HG03025 (cell line): ENCODE results near the gene LDLRAD4.
A peak's percentile ranks its signal among the peaks of the same experiment; 100 is the strongest.

Experiments used
- ATAC-seq: cut with Tn5 transposase; IDR thresholded peaks from one replicate; pipeline ENCODE4 v1.9.1; 2021; ENCODE audit warnings: mild to moderate bottlenecking, moderate library complexity; ENCODE audit not compliant: unreplicated experiment, low FRiP score

Gene LDLRAD4

DNA sequence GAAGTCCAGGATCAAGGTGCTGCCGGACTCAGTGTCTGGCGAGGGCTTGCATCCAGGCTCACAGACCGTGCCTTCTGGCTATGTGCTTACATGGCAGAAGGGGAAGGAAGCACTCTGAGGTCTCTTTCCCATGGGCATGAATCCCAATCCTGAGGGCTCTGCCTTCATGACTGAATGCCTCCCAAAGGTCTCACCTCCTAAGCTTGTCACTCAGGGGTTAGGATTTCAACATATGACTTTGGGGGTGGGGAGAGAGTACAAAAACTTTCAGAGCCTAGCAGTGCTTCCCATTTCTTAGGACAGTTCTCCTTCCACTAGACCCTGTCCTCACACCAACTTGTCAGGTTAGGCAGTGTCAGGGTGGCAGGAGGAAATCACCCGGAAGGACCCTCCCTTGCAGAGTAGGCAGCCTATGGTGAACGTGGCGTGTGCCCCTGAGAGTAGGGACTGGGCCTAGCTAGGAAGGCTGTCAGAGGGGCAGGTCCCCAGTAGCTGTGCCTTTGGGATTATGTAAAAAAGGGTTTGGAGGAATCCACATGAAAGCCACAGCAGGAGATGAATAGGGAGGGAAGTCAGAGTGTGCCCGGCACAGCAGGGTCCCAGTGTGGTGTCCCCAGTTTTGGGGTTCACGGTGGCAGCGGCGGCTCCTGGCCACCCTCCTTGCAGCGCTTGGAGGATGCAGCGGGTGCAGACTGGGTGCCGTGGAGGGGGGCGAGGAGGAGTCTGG lies 233.3 kb downstream of the LDLRAD4 start:
- ATAC-seq: no peak

DNA sequence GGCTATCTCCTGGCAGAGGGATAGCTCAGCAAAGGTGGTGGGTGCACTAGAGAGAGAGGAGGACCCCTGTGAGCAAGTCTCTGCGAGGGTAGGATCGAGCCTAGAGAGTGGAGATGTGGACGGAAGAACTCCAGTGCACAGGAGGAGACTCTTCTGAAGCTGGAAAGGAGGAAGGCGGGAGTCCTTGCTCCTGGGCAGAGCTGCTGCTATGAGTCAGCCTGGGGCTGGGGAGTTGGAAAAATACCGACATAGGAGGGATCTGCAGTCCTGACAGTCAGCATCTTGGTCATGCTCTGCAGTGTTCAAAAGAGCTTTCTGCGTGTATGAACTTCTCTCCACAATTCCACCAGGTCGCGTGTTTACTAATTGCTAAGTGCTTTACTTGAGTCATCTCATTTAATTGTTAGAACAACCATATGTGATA lies 233.8 kb downstream of the LDLRAD4 start:
- no peak for ATAC-seq

DNA sequence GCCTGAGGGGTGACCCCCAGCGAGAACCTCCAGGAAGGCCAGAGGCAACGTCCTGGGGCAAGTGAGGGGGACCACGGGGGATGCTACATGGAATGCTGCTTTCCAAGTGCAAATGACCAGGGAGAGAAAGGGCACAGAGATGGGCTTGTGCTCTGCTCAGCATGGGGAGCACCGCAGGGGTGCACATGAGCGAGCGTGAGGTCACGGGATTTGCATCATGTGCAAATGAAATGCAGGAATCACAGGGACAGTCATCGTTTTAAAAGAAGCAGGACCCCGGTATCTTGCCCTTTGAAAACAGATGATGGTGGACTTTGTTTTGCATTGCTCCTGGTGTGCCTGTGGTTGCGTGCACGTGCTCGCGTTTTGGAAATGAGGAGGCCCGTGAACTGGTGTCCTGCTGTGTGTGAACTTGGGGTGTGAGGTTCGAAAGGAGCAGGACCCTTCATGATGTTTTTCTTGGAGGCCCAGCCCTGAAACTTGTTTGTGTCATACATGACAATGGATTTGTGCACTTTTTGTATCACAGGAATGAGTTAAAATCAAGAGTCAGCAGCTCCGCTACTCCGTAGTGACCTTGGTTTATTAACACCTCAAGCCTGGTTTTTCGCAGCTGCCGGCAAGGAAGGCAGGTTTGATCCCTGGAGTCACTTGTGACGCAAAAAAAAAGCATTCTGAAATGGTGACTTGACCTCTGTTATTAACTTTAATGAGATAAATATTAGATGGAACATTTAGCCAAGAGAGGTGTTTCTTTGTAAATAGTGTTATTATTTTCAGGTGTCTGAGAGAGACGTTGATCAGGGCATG lies 234.5 kb downstream of the LDLRAD4 start:
- ATAC-seq: no peak

DNA sequence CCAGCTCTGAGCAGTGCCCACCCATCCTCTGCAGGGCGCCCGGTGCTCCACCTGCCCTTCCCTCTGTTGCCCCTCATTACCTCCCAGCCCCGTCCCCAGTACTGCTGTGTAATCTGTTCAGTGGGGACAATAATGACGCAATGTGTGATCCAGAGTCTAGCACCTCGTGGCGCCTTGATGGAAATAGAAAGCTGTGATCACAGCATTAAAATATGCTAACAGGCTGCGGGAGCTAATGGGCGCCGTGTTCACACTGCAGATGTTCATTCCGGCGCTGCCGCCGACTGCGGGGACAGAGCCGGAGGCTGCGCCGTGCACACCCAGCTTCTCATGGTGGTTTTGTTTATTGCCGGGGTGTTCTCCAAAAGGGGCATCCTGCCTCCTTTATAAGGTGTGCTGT lies 235.2 kb downstream of the LDLRAD4 start:
- no peak for ATAC-seq

DNA sequence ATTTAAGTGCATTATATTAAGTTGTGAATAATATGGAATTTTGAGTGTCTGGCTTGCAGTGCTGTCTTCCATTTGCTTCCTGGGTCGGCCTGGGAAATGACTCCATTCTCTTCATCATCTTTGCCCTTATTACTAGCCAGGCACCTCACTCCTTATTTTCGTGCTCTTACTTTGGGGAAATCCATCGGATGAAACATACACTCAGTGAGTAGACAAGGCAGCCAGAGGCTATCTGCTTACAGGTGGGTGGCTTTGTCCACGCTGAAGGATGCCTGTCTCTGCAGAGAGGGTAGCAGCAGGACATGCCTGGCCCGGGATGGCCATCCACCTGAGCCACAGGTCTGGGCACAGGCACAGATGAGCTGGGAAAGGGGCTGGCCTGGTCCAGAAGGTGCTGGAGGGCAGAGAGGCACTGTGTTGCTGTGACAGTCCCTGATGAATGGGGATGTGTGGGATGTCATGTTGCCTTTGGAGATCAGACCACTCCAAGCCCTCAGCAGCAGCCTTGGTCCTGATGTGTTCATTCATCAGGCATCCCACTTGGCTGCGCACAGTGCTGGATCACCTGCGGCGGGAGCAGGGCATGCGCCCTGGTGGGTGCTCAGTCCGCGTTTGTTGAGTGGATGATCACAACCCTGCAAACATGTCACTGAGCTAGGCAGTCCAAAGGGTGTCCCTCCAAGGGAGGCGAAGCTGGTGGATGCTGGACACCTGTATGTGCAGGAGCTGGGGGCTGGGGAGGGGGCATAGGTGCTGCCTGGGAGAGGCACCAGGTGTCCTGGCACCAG lies 236.0 kb downstream of the LDLRAD4 start:
- ATAC-seq: no peak

DNA sequence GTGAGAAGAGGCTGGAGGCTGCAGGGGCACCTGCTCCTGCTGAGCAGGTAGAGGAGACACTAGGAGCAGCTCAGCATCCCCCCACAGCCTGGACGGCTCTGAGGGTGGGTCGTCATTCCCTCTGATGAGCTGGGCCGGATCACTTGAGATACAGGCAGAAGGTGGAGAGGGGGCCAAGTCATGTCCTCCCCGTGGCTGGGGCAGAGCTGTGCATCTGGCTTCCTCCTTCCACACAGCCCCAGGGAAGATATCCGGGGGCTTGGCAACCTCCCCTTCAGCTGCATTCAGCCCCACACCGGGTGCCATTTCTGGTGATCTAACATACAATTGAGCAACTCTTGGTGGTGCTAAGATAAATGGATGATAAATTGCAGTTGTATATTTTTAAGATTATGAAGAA lies 236.9 kb downstream of the LDLRAD4 start:
- no peak for ATAC-seq

DNA sequence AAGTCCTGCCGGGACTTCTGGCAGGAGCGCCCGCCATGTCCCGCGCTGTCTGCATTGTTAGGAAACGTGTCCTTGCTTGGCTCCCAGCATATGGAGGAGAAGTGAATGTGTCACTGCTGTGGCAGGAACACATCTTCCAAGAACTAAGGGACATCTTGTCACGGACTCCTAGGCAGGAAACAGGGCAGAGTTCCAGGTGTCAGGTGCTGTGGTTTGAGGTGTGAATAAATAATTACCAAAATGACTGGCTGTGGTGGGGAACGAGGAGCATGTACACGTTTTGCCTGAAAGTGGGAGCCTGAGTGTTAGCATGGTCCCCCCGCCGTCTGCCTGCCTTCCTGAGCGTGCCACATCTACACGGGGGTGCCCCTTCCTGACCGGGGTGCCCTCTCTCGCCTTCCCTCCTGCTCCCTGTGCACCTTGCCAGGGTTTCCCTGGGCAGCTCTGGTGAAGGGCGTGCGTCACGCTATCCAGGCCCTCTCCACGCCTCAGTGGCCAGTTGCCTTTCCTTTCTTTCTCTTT lies 237.5 kb downstream of the LDLRAD4 start:
- no peak for ATAC-seq

DNA sequence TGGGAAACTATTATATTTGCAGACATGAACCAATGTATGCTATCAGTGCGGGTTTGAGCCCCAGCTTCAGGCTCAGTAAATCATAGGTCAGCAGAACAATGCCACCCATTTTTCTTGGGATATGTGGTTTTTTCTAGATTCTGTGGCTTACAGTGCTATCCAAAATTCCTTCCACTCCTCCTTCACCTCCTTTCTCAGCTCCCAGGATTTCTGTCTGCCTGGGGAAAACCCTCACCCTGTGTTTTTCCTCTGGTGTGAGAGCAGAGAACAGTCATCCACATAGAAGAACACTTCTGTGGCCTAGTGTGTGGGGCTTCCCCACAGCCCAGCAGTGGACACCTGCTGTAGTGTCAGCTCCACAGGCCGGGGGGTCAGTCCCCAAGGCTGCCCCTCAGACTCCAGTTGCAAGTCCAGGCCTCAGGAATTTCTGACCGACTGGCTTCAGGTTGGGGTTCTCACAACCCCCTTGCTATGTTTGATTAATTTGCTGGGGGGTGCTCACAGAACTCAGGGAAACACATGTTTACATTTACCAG lies 238.2 kb downstream of the LDLRAD4 start:
- ATAC-seq: no peak

DNA sequence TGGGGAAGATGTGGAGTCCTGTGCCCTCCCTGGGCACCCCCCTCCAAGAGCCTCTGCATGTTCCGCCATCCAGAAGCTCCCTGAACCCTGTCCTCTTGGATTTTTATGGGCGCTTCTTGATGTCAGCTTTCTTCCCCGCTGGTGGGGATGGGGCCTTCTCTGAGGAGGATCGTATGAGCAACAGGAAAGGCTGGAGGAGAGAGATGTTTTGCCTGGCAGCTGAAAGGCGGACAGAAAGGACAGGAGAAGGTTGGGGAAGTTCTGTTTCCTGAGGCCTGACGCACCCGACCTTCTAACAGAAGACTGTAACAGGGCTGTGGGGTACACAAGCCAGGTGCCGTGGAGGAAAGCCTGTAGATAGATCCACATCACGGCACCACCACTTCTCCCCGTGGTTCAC lies 238.8 kb downstream of the LDLRAD4 start:
- ATAC-seq: no peak

DNA sequence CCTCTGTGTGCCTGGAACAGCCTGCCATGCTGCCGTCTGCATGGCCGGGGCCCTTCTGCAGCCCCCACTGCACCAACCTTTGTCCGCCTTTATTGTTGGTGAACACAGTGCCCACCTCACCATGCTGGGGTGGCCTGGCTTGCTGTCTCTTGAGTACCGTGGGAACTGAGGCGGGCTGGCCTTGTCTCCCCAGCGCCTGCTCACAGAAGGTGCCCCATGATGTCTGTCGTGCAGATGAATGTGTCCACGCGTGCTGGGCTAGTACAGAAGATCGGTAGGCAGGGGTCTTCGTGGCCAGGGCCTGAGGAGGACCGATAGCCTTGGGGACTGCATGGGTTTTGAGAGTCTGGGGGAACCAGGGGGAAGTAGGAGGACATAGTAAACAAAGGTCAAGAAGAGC lies 242.4 kb downstream of the LDLRAD4 start:
- ATAC-seq: no peak

DNA sequence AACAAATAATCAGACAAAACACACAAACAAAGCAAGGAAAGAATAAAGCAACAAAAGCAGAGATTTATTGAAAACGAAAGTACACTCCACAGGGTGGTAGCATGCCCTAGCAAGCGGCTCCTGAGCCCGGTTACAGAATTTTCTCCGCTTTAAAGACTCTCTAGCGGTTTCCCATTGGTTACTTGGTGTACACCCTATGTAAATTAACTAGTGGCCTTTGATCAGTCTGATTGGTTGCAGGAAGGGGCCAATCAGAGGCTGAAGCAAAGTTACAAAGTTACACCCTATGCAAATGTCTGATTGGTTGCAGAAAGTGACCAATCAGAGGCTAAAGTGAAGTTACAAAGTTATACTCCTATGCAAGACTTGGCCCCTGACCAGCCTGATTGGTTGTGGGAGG lies 242.9 kb downstream of the LDLRAD4 start:
- no peak for ATAC-seq

DNA sequence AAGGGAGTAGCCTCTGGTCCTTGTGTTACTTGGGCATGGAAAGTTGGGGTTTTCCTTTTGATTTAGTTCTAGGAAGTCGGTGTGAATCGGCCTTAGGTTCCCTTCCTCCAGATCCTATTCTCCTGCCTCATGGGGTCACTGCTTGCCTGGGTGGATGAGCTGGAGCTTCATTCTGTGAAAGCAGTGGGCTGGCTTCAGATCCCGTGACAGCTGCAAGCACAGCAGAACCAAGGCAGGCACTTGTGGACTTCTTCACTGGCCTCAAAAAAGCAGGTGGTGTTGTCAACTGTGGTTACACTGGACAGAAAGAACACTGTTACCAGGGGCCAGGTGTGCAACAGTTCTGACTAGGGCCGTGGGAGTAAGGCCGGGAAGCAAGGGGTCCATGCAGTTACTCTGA lies 243.4 kb downstream of the LDLRAD4 start:
- no peak for ATAC-seq

DNA sequence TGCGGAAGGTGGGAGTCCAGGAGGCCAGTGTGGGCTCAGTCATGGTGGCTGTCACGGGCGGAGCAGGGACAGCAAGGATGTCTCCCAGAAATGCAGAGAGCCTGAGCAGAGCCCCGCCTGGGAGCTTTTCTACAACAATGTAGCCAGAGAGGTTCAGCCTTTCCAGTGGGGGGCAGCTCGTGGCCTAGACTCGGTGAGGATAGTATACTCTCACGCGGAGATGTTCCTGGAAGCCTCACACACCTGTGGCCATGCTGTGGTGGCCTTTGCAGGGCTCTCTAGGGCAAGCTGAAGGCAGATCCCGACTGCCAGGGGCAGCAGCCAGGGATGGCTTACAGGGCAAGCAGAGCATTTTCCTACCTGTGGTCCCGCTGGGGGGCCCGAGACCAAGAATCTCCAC lies 244.1 kb downstream of the LDLRAD4 start:
- ATAC-seq: no peak

DNA sequence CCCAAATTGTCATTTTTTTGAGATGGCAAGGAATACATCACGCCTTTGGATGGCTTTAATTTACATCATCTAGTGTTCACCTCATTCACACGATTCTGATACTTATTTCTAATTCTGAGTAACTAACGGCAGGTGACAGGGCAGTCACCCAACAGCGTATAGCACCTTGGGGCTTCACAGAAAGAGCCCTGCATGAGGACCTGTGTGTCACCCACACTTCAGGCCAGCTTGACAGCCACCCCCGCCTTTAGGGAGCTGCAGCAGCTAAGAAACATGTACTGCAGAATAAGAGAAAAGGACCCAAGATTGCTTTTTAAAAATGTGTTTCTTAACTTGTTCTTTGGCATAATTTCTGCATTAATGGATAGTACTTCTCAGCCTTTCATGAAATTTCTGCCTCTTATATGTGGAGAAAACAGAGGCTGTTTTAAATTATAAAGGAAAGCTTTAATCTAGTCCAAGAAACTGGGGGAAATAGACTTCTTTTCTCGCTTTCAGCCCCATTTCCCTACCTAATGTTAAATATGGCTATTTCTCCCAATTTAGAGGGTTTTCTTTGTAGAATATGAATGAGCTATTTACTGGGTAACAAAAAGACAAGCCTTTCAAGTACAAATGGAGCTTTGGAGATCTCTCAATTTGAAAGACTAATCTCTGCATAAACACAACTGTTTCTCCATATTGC lies 245.1 kb downstream of the LDLRAD4 start:
- ATAC-seq: no peak

DNA sequence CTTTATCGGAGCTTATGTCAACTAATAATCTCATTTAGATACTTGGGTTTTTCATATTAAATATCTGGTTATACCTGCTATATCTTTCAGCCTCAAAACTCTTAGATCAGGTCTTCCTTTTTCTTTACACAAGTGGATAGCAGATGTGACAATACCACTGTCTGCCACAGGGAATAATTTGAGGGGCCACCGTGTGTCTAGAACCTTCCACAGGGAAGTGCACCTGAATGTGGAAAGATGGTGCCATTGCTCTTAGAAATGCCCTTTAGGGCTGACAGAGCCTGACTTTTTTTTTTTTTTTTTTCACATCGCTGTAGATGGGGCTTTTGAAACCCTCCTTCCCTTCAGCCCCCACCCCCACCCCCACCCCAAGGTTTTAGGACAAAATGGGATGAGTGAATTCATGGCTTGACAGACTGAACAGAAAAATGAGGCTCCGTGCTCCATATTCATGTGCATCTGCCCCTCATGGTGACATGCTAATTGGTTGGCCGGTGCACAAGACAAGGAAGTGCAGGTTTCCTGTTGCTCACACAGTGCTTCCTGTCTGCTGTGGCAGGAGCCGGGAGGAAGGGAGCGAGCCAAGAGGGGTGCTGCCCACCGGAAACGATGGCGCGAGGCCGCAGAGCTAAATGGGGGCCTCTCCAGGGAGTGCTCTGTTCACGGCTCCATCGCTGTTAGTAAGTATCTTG lies 246.0 kb downstream of the LDLRAD4 start:
- peak; percentile 66 for ATAC-seq

DNA sequence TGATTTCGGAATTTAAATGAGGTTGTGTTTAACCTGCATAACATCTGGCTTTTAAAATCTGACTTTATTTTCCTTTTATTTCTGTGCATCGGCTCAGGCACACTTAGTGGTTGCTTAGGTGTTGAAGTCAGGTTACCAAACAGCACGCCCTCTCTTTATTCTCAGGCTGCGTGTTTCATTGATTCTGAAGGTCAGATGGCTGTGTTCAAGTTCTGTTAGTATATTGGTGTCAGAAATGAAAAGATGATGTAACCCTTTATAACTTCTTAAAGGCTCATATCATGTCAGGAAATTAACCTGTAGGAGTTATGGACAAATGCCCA lies 246.5 kb downstream of the LDLRAD4 start:
- peak; percentile 23 for ATAC-seq

DNA sequence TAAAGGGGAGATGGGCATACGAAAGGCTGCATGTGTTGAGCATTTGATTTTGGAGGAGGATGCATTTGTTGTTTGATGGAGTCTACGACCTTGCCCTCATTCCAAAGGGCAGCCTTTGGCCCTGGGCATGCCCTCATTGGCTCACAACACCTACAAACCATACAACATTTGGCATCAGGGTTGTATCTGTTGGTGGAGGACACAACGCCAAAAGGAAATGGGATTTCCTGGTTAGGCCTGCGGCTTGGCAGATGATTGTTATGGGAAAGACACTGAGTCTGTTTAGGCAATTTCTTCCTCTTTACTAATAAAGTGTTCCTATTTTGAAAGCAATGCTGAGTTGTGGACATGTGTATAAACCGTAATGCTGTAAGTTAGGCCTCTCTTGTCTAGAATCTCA lies 246.9 kb downstream of the LDLRAD4 start:
- ATAC-seq: no peak

DNA sequence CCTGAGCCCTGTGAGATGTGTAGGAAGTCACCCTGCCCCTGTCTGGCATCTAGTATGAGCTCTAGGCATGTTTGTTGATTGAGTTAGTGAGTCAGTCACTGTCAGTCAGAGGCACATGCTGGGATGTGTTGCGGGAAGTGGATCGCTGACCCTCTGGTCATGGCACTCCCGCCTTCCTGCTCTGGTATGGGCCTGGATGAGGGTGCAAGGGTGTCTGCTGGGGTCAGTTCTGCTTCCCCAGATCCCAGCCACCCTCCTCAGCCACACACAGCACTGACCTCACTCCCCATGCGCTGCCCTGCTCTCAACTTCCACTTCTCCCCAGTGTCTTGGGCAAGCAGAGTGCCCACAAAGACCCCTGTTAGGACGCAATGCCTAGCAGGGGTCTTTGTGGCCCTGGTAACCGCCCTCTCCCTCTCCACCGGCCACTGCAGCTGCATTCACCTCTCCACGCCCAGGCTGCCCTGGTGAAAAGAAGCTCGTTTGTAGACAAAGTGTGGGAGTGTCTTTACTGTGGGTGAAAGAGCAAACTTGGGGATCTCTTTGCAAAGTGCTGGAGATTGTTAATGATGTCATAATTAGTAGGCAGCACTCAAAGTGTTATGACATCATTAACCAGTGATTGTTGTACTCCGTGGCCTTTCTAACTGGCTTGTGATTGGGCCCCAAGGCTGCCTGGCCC lies 252.1 kb downstream of the LDLRAD4 start:
- no peak for ATAC-seq

DNA sequence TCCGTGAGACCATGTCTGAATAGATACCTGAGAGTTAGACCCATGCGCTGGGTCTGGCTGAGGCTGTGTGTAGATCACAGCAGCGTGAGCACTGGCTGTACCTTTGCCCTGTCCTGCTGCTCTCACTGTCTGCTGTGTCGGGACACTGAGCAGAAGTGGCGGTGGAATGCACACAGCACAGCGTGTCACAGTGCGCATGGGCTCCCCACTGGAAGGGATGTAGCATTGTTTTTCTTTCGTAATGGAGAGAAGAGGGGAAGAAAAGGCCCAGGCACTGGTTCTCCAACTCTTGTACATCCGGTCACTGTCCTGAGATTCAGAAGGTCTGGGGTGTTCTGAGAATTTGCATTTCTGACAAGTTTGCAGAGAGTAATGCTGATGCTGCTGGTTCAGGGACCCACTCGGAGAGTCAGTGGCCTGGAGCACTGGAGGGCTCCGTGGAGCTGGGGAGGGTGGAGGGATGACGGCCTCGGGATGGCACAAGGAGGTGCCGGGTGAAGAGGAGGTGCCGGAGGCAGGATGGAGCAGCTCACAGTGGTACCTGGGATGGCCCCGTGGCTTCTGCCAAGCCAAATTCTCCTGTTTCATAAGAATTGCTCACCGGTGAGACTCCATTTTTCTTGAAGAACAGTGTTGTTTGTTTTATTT lies 252.8 kb downstream of the LDLRAD4 start:
- ATAC-seq: no peak
